Stimulated activated naive CD4-positive, alpha-beta T cell (primary cell): ENCODE data around the gene C1QTNF9B.
"Not testable (repeated sequence)": the region's sequence is repeated elsewhere in the genome, so short reads cannot be mapped to it uniquely, and the experiment has no call there.

Source experiments
- DNase-seq, 6 experiments: peaks; one replicate each; lab custom pipeline; 2025; lab: John Stamatoyannopoulos, UW

C1QTNF9B gene

GRCh38 chr13:23893791-23894190 is 3.5 kb downstream of the C1QTNF9B start:
- not testable (repeated sequence) for DNase-seq

- no peak for DNase-seq
Measured at GRCh38 chr13:23889615-23890607, 7.4 kb downstream of the C1QTNF9B start.

- DNase-seq = peak; percentile 67 to 83 (median 76)
Measured at GRCh38 chr13:23888658-23889614, 8.4 kb downstream of the C1QTNF9B start, which contains the start of gene MIPEP. Gene MIPEP (minus strand): TSS chr13:23889400. CDS start chr13:23889320, 80 bp downstream.

- not testable (repeated sequence) for DNase-seq
Measured at GRCh38 chr13:23884361-23884760, 12.9 kb downstream of the C1QTNF9B start.

GRCh38 chr13:23883255-23883654 is 14.0 kb downstream of the C1QTNF9B start:
- no peak for DNase-seq

- not testable (repeated sequence) for DNase-seq
Measured at GRCh38 chr13:23881402-23881800, 15.9 kb downstream of the C1QTNF9B start.

GRCh38 chr13:23880493-23881401 is 16.6 kb downstream of the C1QTNF9B start:
- not testable (repeated sequence) for DNase-seq

GRCh38 chr13:23877286-23877685 is 20.0 kb downstream of the C1QTNF9B start:
- no peak for DNase-seq

GRCh38 chr13:23876265-23876664 is 21.0 kb downstream of the C1QTNF9B start:
- peak in 1 of 6 experiments; percentile 2 for DNase-seq

GRCh38 chr13:23871616-23872220 is 25.6 kb downstream of the C1QTNF9B start:
- peak in 2 of 6 experiments; percentile 9 to 20 for DNase-seq

GRCh38 chr13:23870356-23871140 is 26.8 kb downstream of the C1QTNF9B start:
- no peak for DNase-seq

GRCh38 chr13:23868521-23868920 is 28.8 kb downstream of the C1QTNF9B start:
- no peak for DNase-seq

- no peak for DNase-seq
Measured at GRCh38 chr13:23867027-23867491, 30.2 kb downstream of the C1QTNF9B start.

- no peak for DNase-seq
Measured at GRCh38 chr13:23866420-23867026, 30.8 kb downstream of the C1QTNF9B start.

- no peak for DNase-seq
Measured at GRCh38 chr13:23865906-23866305, 31.4 kb downstream of the C1QTNF9B start.

GRCh38 chr13:23865026-23865425 is 32.3 kb downstream of the C1QTNF9B start:
- no peak for DNase-seq

- no peak for DNase-seq
Measured at GRCh38 chr13:23861310-23861709, 36.0 kb downstream of the C1QTNF9B start.

- DNase-seq = no peak
Measured at GRCh38 chr13:23859904-23860303, 37.4 kb downstream of the C1QTNF9B start.

GRCh38 chr13:23859455-23859854 is 37.8 kb downstream of the C1QTNF9B start:
- no peak for DNase-seq
